HL-60 (cell line): ENCODE measurements around the gene CRYBA4.
A peak's percentile ranks its signal among the peaks of the same experiment; 100 is the strongest.

ENCODE experiments used
- DNase-seq, 2 experiments: peaks; one replicate each; pipeline ENCODE4 v3.0.0-alpha.2; 2010 to 2020; ENCODE audit warnings: low read depth in 1 of 2, low spot score in 1 of 2
- H3K27ac ChIP-seq: fragments of 250-450 bp; sonication (Bioruptor Pico); replicated peaks from 2 replicates; pipeline ENCODE4 v1.5.1; 2020; ENCODE audit warnings: mild to moderate bottlenecking, moderate library complexity
- H3K27me3 ChIP-seq: fragments of 250-450 bp; sonication (Bioruptor Pico); 2 replicates; pipeline ENCODE4 v1.5.1; 2021; ENCODE audit warnings: mild to moderate bottlenecking, moderate library complexity; ENCODE audit not compliant: insufficient read depth, poor library complexity, severe bottlenecking
- H3K4me3 ChIP-seq: replicated peaks from 2 replicates; pipeline ENCODE4 v1.5.1; 2011; ENCODE audit warnings: mild to moderate bottlenecking, control low read depth, low read length; ENCODE audit not compliant: insufficient read depth
- GABPA ChIP-seq: IDR thresholded peaks from 2 replicates; pipeline ENCODE4 v1.6.1; 2012; ENCODE audit warnings: low read depth
- POLR2AphosphoS5 ChIP-seq: IDR thresholded peaks from 2 replicates; pipeline ENCODE4 v1.6.1; 2012; ENCODE audit warnings: low read depth
- SPI1 ChIP-seq: IDR thresholded peaks from 2 replicates; pipeline ENCODE4 v1.6.1; 2012; ENCODE audit warnings: low read depth, mild to moderate bottlenecking, borderline replicate concordance
- TF ChIP-seq, protein P1 (sequence below): IDR thresholded peaks from 2 replicates; pipeline ENCODE4 v1.6.1; 2012; ENCODE audit warnings: low read depth; ENCODE audit not compliant: insufficient replicate concordance
- TF ChIP-seq, protein P2 (sequence below): IDR thresholded peaks from one replicate; pipeline ENCODE4 v1.5.1; 2011; ENCODE audit warnings: low read length, control low read depth, inconsistent platforms; ENCODE audit not compliant: insufficient read depth

The CRYBA4 gene

DNA sequence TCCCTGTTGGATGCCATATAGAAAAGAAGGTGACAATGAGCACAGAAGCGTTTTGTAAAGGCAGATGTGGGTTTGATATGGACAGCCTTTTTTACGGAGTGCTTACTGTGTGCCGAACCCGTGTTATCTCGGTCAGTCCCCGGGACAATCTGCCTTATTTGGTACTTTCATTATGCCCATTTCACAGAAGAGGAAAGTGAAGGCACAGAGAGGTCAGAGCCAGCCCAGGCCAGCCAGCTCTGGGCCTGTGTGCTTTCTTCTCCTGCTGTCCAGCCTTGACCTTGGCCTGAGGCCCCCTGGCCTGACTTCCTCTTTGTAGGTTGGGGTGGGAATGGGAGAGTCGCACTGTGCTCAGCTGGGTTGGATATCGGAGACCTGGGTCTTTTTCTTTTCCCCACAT is 3.3 kb upstream of the CRYBA4 start:
- no peaks in the 10 kb centered on the region for H3K27me3 ChIP-seq
- no peak for DNase-seq
- peak overlapping the region; percentile 87 for H3K27ac ChIP-seq
- TF ChIP-seq SPI1 (no peak), GABPA (no peak), POLR2AphosphoS5 (no peak)
- TF ChIP-seq, protein P1, sequence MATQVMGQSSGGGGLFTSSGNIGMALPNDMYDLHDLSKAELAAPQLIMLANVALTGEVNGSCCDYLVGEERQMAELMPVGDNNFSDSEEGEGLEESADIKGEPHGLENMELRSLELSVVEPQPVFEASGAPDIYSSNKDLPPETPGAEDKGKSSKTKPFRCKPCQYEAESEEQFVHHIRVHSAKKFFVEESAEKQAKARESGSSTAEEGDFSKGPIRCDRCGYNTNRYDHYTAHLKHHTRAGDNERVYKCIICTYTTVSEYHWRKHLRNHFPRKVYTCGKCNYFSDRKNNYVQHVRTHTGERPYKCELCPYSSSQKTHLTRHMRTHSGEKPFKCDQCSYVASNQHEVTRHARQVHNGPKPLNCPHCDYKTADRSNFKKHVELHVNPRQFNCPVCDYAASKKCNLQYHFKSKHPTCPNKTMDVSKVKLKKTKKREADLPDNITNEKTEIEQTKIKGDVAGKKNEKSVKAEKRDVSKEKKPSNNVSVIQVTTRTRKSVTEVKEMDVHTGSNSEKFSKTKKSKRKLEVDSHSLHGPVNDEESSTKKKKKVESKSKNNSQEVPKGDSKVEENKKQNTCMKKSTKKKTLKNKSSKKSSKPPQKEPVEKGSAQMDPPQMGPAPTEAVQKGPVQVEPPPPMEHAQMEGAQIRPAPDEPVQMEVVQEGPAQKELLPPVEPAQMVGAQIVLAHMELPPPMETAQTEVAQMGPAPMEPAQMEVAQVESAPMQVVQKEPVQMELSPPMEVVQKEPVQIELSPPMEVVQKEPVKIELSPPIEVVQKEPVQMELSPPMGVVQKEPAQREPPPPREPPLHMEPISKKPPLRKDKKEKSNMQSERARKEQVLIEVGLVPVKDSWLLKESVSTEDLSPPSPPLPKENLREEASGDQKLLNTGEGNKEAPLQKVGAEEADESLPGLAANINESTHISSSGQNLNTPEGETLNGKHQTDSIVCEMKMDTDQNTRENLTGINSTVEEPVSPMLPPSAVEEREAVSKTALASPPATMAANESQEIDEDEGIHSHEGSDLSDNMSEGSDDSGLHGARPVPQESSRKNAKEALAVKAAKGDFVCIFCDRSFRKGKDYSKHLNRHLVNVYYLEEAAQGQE: no peak
- TF ChIP-seq, protein P2, sequence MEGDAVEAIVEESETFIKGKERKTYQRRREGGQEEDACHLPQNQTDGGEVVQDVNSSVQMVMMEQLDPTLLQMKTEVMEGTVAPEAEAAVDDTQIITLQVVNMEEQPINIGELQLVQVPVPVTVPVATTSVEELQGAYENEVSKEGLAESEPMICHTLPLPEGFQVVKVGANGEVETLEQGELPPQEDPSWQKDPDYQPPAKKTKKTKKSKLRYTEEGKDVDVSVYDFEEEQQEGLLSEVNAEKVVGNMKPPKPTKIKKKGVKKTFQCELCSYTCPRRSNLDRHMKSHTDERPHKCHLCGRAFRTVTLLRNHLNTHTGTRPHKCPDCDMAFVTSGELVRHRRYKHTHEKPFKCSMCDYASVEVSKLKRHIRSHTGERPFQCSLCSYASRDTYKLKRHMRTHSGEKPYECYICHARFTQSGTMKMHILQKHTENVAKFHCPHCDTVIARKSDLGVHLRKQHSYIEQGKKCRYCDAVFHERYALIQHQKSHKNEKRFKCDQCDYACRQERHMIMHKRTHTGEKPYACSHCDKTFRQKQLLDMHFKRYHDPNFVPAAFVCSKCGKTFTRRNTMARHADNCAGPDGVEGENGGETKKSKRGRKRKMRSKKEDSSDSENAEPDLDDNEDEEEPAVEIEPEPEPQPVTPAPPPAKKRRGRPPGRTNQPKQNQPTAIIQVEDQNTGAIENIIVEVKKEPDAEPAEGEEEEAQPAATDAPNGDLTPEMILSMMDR: no peak
- H3K4me3 ChIP-seq: no peak overlapping the region

DNA sequence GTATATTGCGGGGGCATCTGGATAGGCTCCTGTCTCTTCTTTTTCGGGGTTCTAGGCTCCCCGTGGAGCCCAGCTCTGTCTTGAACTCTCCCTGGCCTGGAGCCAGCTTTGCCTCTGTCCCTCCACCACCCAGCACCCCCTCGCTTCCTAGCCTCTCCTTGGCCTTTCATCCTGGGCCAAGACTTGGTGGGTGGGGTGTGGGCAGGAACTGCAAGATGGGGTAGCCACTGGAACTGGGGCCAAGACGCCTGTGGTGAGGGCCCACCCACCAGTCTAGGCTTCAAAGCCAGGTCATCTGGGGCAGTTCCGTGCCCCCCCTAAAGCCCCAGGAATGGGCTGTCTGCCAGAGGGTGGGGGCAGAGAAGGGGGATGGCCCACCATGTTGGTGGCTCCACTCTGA is 2.3 kb upstream of the CRYBA4 start:
- H3K27ac ChIP-seq: no peak overlapping the region
- DNase-seq: no peak
- H3K27me3 ChIP-seq: no peaks in the 10 kb centered on the region
- no peak overlapping the region for H3K4me3 ChIP-seq
- no peak for TF ChIP-seq GABPA
- no peak for TF ChIP-seq POLR2AphosphoS5
- no peak for TF ChIP-seq SPI1
- TF ChIP-seq, protein P2: no peak
- TF ChIP-seq, protein P1: no peak

DNA sequence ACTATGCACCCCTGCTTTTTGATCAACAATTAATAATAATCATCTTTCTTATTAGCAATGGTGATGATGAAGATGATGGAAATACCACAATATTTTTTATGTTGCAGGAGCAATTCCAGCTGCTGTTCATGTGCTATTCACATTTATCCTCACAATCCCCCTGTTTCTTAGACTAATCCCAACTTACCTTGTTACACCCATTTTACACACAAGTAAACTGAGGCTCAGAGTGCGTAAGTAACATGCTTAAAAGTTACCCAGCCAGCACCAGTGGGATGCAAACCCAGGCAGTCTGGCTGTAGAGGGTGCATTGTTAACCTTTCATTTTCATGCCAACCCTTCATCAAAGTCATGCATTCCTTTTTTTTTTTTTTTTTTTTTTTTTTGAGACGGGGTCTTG is 1.6 kb upstream of the CRYBA4 start:
- Histone ChIP-seq H3K27ac (no peak overlapping the region), H3K4me3 (no peak overlapping the region), H3K27me3 (no peaks in the 10 kb centered on the region)
- no peak for TF ChIP-seq POLR2AphosphoS5
- TF ChIP-seq, protein P2: no peak
- TF ChIP-seq, protein P1: no peak
- no peak for TF ChIP-seq GABPA
- no peak for TF ChIP-seq SPI1
- no peak for DNase-seq
